Transverse colon (tissue), 3 donors: ENCODE results near the gene HADH.
A peak's percentile ranks its signal among the peaks of the same experiment; 100 is the strongest.

Experiments used
- POLR2A ChIP-seq: fragments of 450-650 bp; IDR thresholded peaks from one replicate; pipeline ENCODE4 v1.6.1; 2016; ENCODE audit warnings: antibody characterized with exemption, mild to moderate bottlenecking, moderate library complexity
- TF ChIP-seq, protein P1 (sequence below), 5 experiments: fragments of 200-600 bp in 3 of 5; fragments of 450-650 bp in 2 of 5; sonication (generic) in 3 of 5; IDR thresholded peaks; 1 replicate in 2 of 5; 2 replicates in 3 of 5; pipeline ENCODE4 v1.5.1; 2016 to 2017; ENCODE audit warnings: antibody characterized with exemption in 5 of 5, inconsistent platforms in 3 of 5, mild to moderate bottlenecking in 2 of 5, moderate library complexity in 1 of 5

DNA sequence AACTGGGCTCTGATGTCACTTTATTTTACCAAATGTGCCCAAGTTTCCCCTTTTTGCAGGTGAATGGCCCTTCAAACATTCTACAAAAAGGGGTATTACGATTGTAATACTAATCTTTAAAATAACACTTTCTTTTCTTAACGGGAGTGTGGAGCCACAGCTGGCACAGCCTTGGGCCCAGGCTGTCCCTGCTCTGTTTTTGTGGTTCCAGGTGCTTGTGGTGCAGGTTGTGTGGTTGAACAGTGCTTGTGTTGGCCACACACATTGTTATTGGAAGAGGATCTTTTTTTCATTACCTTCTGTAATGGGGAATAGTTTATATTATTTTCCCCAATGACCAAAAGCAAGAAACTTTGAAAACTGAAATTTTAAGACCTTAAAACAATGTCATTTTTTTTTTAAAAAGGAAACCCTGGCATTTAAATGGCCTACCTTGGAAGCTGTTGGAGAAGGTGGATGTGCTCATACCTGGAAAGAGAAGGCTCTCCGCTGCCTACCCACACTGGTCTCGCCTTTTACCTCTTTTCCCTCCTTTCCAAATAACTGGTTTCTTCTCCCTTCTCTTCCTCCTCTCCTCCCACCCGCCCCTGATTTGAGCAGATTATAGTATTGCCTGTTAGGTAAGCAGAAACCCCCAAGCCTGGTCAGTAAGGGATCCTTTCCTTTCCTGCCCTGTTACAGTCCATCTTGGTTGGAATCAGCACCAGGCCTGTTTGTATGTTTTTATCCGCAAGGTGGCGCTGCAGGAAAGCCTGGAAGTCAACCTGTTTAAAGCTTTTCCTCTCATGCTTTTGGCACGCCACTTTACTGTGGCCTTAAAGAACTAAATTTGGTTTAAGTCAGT lies 28.6 kb downstream of the HADH start:
- TF ChIP-seq, protein P1, sequence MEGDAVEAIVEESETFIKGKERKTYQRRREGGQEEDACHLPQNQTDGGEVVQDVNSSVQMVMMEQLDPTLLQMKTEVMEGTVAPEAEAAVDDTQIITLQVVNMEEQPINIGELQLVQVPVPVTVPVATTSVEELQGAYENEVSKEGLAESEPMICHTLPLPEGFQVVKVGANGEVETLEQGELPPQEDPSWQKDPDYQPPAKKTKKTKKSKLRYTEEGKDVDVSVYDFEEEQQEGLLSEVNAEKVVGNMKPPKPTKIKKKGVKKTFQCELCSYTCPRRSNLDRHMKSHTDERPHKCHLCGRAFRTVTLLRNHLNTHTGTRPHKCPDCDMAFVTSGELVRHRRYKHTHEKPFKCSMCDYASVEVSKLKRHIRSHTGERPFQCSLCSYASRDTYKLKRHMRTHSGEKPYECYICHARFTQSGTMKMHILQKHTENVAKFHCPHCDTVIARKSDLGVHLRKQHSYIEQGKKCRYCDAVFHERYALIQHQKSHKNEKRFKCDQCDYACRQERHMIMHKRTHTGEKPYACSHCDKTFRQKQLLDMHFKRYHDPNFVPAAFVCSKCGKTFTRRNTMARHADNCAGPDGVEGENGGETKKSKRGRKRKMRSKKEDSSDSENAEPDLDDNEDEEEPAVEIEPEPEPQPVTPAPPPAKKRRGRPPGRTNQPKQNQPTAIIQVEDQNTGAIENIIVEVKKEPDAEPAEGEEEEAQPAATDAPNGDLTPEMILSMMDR (IDR thresholded peaks at IDR 0.05), result peak; percentile 78 to 91 (median 86)
- no peak for TF ChIP-seq POLR2A
